GM18505 (cell line): ENCODE results near the gene RSPRY1.

Experiments
- ATAC-seq: cut with Tn5 transposase; IDR thresholded peaks from one replicate; pipeline ENCODE4 v1.9.1; 2021; ENCODE audit not compliant: unreplicated experiment
- POLR2A ChIP-seq: IDR thresholded peaks from 4 replicates; pipeline ENCODE4 v1.6.1; 2011; ENCODE audit warnings: borderline replicate concordance; ENCODE audit not compliant: insufficient read depth, insufficient read length; ENCODE audit errors: extremely low read depth

The RSPRY1 gene

DNA sequence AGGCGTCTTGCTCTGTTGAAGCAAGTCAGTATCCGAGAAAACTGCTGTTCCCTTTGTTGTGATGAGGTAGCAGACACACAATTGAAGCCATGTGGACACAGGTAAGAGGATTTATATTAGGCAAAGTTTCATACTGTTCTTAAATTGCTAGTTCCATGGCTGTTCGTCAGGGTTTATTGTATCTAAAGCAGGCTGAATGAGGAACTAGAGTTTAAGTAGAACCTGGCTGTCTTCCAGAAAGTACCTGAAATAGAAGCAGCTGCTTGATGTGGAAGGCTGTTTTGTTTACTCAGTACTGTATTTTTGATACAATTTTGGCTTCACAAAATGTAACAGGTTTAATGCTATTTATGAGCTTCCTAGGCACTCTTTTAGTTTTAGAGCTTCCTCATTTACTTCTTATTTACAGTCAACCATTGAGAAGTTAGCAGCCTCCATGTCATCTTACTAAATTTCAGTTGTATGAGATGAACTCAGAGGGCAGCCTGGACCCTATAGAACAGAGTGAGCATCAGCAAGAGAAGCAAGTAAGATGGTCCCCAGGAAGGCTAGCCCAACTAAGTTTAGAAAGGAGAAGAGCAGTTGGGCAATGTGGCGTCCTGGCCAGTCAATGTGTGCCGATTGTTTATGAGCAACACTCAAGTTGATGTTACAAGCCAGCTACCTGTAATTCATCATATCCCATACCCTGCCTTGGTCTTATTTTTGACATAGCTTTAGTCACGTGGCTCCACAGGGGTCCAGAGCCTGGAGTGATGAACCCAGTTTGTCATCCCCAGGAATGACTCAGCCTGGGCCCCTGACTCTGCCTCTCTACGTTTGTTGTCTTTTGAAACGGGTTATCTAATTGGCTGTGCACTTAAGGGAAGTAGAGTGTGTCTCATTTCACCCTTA is 49.2 kb downstream of the RSPRY1 start:
- ATAC-seq: no peak
- no peak for TF ChIP-seq POLR2A

DNA sequence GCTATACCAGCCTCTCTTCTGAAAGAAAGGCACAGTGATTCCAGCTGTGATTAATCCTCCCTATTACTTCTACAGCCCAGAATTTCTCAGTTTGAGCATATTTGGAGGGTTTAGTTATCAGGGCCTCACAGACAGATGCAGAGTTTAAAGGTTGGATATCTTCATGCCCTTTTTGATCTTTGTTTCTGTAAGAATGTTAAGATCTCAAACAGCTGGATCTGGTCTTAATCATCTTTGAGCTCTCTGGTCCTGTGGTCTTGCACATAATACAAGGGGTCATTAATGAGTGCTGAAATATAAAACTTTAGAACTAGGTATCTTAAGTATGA is 49.9 kb downstream of the RSPRY1 start:
- no peak for TF ChIP-seq POLR2A
- no peak for ATAC-seq

DNA sequence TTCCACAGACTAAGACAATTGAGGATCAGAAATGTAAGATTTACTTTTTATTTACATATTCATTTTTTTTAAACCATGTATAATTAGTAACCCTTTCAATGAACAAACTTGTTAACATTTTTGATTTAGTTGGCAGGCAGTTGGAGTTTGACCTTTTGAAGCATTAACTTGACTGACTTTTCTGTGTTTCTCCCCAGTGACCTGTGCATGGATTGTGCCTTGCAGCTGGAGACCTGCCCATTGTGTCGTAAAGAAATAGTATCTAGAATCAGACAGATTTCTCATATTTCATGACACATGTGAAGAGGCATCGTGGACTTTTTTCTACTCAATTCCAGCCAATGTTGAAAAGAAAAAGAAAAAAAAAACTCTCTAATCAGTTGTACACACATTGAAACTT is 52.6 kb downstream of the RSPRY1 start:
- TF ChIP-seq POLR2A: no peak
- ATAC-seq: no peak

DNA sequence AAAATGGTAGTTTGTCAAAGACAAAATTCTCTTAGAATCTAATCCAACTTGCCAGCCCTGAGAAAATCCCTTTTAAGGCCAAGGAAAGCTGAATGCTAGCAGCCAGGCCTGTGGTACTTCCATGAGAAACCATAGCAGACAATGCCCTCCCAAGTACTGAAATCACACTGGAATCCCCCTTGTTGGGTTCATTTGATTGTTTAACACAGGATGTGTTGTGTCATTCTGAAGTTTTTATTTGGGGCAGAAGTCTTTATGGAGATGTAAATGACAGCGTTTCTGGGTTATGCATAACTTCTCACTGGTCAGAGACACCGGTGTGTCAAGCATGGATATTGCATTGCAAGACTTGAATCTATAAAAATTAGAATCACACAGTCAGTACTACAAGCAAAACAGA is 53.0 kb downstream of the RSPRY1 start:
- no peak for ATAC-seq
- no peak for TF ChIP-seq POLR2A

DNA sequence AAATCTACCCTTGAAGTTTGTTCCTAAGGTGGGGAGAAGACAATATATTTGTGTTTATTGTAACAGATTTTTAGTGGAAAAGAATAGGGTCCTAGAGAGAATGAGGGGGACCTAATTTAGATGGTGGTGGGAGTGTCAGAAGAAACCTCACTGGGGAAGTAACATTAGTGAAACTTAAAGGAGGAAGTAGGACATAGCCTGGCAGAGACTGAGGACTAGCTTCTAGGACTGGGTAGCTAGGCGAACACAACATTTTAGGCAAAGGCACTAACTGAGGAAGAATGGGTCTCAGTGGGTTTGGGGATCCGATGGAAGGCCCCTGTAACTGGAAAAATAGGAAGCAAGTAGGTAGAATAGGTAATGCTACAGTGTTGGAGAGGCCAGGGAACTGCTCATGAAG is 54.7 kb downstream of the RSPRY1 start:
- ATAC-seq: no peak
- no peak for TF ChIP-seq POLR2A

DNA sequence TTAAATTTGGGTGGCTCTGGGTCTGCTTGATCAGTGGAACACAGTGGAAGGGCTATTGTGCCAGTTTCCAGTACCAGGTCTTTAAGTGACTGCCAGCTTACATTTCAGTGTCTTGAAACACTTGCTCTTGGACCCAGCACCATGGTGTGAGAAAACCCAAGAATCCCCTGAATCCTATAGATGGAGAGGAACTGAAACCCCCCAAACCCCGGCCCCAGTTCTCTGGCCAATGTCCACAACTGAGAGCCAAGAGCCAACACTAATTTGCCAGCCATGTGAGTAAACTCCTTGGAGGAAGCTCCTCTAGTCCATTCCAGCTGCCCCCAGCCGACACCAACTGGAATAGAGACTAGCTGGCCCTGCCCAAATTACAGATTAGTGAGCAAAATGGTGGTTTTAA is 56.5 kb downstream of the RSPRY1 start:
- no peak for ATAC-seq
- TF ChIP-seq POLR2A: no peak

DNA sequence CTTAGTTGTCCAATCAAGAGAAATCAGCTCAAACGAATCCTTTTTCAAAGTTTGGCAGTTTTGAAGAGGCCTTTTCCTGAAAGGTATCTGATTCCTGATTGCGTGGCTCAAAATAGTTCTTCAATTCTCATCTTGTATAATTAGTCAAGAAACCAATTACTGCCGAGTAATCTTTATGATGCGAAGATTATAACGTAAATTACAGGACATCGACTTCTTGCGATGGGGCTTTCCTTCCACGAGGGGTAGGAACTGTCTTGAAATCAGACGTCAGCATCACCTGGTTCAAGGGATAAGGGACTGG is 58.3 kb downstream of the RSPRY1 start:
- peak; percentile 18 for ATAC-seq

DNA sequence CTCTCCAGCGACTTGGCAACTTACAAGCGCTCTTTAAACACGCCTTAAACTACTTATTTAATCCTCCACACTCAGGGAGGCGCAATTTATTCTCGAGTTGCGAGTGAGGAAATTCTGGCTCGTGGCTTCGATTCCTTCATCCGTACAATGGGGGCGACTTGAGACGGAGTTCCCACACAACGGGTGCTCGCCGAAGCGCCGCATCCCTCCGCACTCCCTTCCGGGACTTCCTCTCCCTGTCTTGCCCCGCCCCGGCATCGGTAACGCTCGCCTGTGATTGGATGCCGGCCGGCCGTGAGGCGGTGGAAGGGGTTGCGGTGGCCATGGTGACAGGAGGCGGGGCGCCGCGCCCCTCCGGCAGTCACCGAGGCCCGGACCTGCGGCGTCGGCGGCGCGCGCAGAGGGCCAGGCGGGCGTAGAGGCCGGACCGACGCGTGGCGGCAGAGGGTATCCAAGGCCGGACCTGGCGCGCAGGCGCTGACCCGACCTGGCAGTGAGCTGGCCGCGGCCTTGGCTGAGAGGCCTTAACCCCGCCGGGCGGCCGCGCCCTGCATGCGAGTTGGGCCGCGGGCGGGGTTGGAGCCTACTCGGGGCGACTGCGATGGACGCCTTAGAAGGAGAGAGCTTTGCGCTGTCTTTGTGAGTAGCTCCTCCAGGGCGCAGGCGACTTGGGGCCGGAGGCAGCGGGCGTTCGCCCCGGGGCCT is 58.8 kb downstream of the RSPRY1 start, which contains the start of gene ARL2BP:
Gene ARL2BP, plus strand, starts transcription at position 493 of the 705 bp plus-strand sequence. Its CDS starts 109 bp downstream, at position 602.
- TF ChIP-seq POLR2A: peak; percentile 90
- ATAC-seq: peak; percentile 94

More for the DNA sequence above, 58.3 kb downstream of the RSPRY1 start:
- TF ChIP-seq POLR2A: no peak

DNA sequence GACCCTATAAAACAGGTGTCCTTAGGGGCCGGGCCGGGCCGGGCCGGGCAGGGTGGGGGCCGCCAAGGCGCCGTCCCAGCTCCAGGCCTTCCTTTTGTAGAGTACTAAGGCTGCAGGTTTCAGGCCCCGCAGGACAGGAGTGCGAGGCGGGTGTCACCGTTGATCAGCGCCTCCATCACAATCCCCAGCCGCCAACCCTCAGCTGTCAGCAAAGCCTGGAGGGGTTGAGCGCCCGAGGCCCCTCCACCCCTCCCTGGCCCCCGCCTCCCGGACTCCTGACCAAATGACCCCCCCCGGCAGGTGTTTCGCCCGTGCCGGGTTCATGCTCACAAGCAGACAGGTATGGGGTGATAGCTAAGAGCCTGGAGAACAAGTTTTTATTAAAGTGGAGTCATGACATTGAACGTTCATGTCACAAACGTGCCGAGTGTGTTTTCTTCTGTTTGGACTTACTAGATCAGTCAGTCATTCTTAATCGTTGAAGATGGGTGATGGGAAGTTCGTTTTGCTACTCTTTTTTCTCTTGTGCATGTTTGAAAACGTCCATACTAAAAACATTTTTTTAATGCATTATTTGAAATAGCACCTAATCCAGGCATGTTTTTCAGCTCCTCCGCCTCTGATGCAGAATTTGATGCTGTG is 59.5 kb downstream of the RSPRY1 start:
- TF ChIP-seq POLR2A: no peak
- peak; percentile 23 for ATAC-seq

DNA sequence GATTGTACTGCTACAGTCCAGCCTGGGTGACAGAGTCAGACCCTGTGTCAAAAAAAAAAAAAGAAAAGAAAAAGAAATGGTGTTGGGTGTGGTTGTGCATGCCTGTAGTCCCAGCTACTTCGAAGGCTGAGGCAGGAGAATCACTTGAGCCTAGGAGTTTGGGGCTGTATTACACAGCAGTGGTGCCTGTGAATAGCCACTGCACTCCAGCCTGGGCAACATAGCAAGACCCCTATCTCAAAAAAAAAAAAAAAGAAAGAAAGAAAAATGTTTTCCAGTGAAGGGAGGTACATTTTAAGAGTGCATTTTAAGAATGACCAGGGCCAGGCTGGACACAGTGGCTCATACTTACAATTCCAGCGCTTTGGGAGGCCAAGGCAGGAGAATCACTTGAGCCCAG is 65.2 kb downstream of the RSPRY1 start:
- TF ChIP-seq POLR2A: no peak
- ATAC-seq: no peak

DNA sequence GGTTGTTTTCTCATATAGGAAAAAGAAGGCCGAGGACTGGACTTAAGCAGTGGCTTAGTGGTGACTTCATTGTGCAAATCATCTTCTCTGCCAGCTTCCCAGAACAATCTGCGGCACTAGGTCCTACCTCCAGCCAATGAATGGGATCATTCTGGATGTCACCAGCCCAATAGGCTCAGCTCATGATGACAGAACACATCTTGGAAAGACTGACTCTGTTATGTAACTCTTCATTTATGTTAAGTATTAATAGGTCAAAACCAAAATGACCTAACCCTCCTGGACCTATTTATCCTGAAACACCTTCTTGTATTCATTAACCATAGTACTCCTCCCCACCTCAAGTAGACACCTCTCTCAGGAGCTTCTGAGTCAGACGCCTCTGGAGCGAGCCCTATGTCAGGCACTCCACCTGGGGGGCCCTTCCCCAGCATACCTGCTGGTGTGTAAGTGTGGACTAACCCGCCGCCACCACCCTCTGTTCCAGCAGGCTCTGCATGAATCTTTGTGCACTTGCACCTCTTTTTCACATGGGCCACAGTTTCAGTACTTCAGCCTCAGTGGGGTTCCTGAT is 66.1 kb downstream of the RSPRY1 start:
- no peak for TF ChIP-seq POLR2A
- ATAC-seq: no peak

DNA sequence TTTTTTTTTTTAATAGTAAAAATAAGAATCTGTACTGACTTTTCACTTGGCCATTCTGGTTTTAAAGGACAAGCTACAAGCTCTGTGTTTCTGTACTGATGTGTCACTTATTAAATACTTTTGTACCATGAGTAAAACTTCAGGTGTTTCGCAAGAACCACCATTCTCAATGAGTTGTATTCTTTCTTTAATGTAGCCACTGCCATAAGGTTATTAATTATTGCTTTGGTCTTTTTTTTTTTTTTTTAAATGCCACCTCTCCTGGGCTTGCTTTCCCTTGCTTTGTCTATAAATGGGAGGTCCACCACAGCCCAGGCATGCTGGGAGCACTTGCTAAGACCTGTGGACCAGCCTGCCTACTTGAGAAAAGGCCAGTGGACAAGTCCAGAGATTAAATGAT is 67.3 kb downstream of the RSPRY1 start:
- TF ChIP-seq POLR2A: no peak
- no peak for ATAC-seq

DNA sequence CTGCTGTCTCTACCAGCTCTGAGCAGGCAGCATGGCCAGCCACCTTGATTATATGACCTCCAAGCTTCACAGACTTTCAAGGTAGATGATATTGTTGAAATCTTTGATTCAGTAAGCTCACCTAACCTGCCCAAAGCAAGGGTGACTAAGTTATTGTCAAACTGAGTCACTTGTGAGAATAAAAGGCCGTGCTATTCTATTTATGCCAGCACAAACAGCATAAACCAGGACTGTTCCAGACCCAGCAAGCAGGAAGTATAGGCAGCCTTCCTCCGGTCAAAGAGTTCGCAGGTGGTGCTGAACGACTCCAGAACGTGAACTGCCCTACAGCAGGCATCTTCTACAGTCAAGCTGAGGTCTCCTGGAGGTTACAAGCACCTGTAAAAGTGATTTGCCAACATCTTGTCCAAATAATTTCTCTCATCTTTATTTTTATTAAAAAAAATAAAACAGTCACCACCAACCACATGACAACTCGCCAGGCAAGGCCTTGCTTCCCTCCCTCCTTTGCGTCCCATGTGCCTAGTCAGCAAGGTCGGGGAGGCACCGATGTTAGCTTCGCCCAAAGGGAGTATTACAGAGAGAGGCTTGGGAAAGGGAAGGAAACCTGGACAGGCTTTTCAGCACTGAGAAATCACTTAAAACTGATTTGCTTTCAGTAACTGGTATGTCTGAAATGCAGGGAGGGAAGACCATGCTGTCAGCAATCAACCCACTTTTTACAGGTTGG is 69.7 kb downstream of the RSPRY1 start:
- ATAC-seq: no peak
- TF ChIP-seq POLR2A: no peak
